Anterior cingulate cortex (tissue), 58 donors: ENCODE data around the gene SYPL1.
"Not testable (repeated sequence)": the region's sequence is repeated elsewhere in the genome, so short reads cannot be mapped to it uniquely, and the experiment has no call there.

Experiments
- DNase-seq, 58 donors: peaks; one replicate each; lab custom pipeline; 2025; lab: John Stamatoyannopoulos, UW

Gene SYPL1

GRCh38 chr7:106112118-106112971, at the start of gene SYPL1:
TSS of gene SYPL1 (minus strand) at chr7:106112312. CDS start at chr7:106112208, 104 bp downstream.
- DNase-seq = peak; percentile 14 to 97 (median 82)

- DNase-seq = no peak
Measured at GRCh38 chr7:106155027-106155426, 42.9 kb upstream of the SYPL1 start.

GRCh38 chr7:106153891-106154449, 41.9 kb upstream of the SYPL1 start:
- peak in 56 of 58 donors; percentile 32 to 90 (median 72) for DNase-seq

- DNase-seq = no peak
Measured at GRCh38 chr7:106152313-106152665, 40.2 kb upstream of the SYPL1 start.

GRCh38 chr7:106151459-106152312, 39.6 kb upstream of the SYPL1 start:
- no peak for DNase-seq

GRCh38 chr7:106143711-106144337, 31.7 kb upstream of the SYPL1 start:
- no peak for DNase-seq

GRCh38 chr7:106142136-106142535, 30.0 kb upstream of the SYPL1 start:
- DNase-seq = no peak

GRCh38 chr7:106140406-106141173, 28.5 kb upstream of the SYPL1 start:
- DNase-seq = no peak

GRCh38 chr7:106139265-106140251, 27.4 kb upstream of the SYPL1 start:
- DNase-seq = peak in 27 of 58 donors; percentile 1 to 75 (median 22)

GRCh38 chr7:106138776-106139175, 26.7 kb upstream of the SYPL1 start:
- DNase-seq = no peak

- DNase-seq = not testable (repeated sequence)
Measured at GRCh38 chr7:106138181-106138580, 26.1 kb upstream of the SYPL1 start.

GRCh38 chr7:106134241-106134640, 22.1 kb upstream of the SYPL1 start:
- DNase-seq = no peak

GRCh38 chr7:106129291-106129690, 17.2 kb upstream of the SYPL1 start:
- no peak for DNase-seq

GRCh38 chr7:106128836-106129235, 16.7 kb upstream of the SYPL1 start:
- DNase-seq = no peak

- no peak for DNase-seq
Measured at GRCh38 chr7:106127984-106128780, 16.1 kb upstream of the SYPL1 start.

GRCh38 chr7:106126170-106126938, 14.2 kb upstream of the SYPL1 start:
- no peak for DNase-seq

- DNase-seq = no peak
Measured at GRCh38 chr7:106125417-106125816, 13.3 kb upstream of the SYPL1 start.
